ENCODE results near the gene ACIN1. TPM values are rescaled to one million over a fixed set of nuclear protein-coding genes. Genes with fewer than 3 reads are reported as not detected.

ACIN1 gene
- total and polyA plus RNA-seq, 4 experiments from 2014 or later = 1.2 to 327 (median 169) TPM

DNA sequence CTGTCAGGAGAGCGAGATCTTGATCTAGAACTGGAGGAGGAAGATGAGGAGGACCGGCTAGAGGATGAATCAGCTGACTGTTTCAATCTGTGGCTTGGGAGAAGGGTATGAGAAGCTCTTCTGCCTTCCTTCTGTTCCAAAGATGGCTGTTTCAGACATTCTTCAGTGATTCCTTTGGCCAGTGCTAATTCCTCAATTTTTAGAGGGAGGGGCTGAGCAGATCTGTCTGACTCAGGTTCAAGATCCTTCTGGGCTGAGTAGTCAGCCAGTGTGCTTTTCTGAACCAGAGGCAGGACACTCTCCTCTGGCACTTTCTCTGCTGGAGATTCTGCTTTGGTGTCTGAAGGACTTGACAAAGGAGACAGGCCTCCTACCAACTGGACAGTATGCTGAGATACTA is 15.2 kb downstream of the ACIN1 start:
- Histone ChIP-seq H3K36me3 (ENCODE audit: insufficient read depth, low read length) (peaks cover 82% of the 10 kb centered on the region), H3K4me1 (ENCODE audit: insufficient read depth, low read length) (no peaks in the 10 kb centered on the region), H3K27me3 (ENCODE audit: insufficient read depth, low read length) (no peaks in the 10 kb centered on the region), H3K27ac (ENCODE audit: low read depth, low read length) (no peak overlapping the region), H3K4me3 (ENCODE audit: low read length in 2 of 2) (no peak overlapping the region), H3K9me3 (ENCODE audit: control insufficient read depth in 1 of 2, low read length in 2 of 2) (no peaks in the 10 kb centered on the region)
- intact Hi-C loops (cut with micrococcal nuclease) = no loop called here
- no peak for DNase-seq
- Mint-ChIP-seq H3K27me3 (no peaks in the 10 kb centered on the region), H3K4me3 (no peak overlapping the region), H3K9me3 (no peaks in the 10 kb centered on the region), H3K36me3 (peaks cover 54 to 75% of the 10 kb centered on the region in 2 donors), H3K4me1 (peaks cover 0 to 9% (median 8%) of the 10 kb centered on the region in 4 donors), H3K27ac (no peak overlapping the region)
- ChIA-PET CTCF (ENCODE audit: partially characterized antibody) (interaction anchor here (1.3 to 5.6 kb wide), 5 partner anchors 11 to 92 kb away, joined by 3 to 47 read pairs (median 6); partner anchors contain the start of genes ACIN1 and C14orf119), POLR2A (ENCODE audit: partially characterized antibody) (interaction anchor here (0.5 to 0.9 kb wide), 3 partner anchors 8 to 20 kb away, joined by 3 to 4 read pairs (median 3); partner anchors contain the start of gene ACIN1)

- Mint-ChIP-seq H3K27ac (peak overlapping the region in 1 of 7 donors; percentile 9), H3K36me3 (peaks cover 51 to 80% of the 10 kb centered on the region in 2 donors), H3K4me1 (peaks cover 0 to 9% (median 8%) of the 10 kb centered on the region in 4 donors), H3K4me3 (no peak overlapping the region), H3K9me3 (no peaks in the 10 kb centered on the region), H3K27me3 (no peaks in the 10 kb centered on the region)
- intact Hi-C loops (cut with micrococcal nuclease) = no loop called here
- no peaks in the 10 kb centered on the region for H3K9me3 ChIP-seq (ENCODE audit: control insufficient read depth in 1 of 2, low read length in 2 of 2)
- ChIA-PET POLR2A (ENCODE audit: partially characterized antibody) (no interaction called here), CTCF (ENCODE audit: partially characterized antibody) (interaction anchor here (1.1 to 5.6 kb wide), 7 partner anchors 10 to 92 kb away, joined by 3 to 47 read pairs (median 9); partner anchors contain the start of genes ACIN1, C14orf119 and CDH24)
- H3K27me3 ChIP-seq (ENCODE audit: insufficient read depth, low read length) = no peaks in the 10 kb centered on the region
- peaks cover 83% of the 10 kb centered on the region for H3K36me3 ChIP-seq (ENCODE audit: insufficient read depth, low read length)
- no peak overlapping the region for H3K27ac ChIP-seq (ENCODE audit: low read depth, low read length)
- no peak for DNase-seq
- H3K4me1 ChIP-seq (ENCODE audit: insufficient read depth, low read length) = no peaks in the 10 kb centered on the region
- no peak overlapping the region for H3K4me3 ChIP-seq (ENCODE audit: low read length in 2 of 2)
These were observed 16.2 kb downstream of the ACIN1 start for GRCh38 chr14:23078692-23079116.

DNA sequence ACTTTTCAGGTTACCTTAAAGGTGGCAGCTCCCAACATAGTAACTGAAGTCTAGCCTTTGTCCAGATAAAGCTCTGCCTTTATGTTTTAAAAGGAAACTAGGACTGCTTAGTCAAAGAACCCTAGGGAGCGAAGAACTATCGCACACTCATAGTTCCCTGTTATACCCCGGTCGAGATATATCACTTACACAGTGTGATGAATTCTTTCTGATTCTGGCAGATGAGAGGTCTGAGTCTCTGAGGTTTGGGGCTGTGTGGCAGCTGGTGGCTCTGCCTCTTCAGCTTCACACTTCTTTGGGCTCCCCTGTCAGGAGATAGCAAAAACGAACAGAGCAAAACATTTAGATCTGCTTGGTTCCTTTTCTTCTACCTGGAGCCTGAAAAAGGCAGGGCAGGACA is 17.0 kb downstream of the ACIN1 start:
- Mint-ChIP-seq H3K4me1 (peaks cover 0 to 9% (median 8%) of the 10 kb centered on the region in 4 donors), H3K27me3 (no peaks in the 10 kb centered on the region), H3K4me3 (no peak overlapping the region), H3K36me3 (peaks cover 51 to 79% of the 10 kb centered on the region in 2 donors), H3K27ac (peak overlapping the region in 1 of 7 donors; percentile 59), H3K9me3 (no peaks in the 10 kb centered on the region)
- H3K4me1 ChIP-seq (ENCODE audit: insufficient read depth, low read length) = no peaks in the 10 kb centered on the region
- peaks cover 83% of the 10 kb centered on the region for H3K36me3 ChIP-seq (ENCODE audit: insufficient read depth, low read length)
- CTCF ChIA-PET (ENCODE audit: partially characterized antibody) = interaction anchor here (1.0 to 5.6 kb wide), 21 partner anchors 8 to 358 kb away, joined by 3 to 47 read pairs (median 6); partner anchors contain the start of genes ACIN1, C14orf119, CDH24 and CEBPE
- POLR2A ChIA-PET (ENCODE audit: partially characterized antibody) = interaction anchor here (0.9 to 2.4 kb wide), 4 partner anchors 9 to 43 kb away, joined by 3 to 16 read pairs (median 4); partner anchors contain the start of genes ACIN1 and C14orf119
- no peak overlapping the region for H3K27ac ChIP-seq (ENCODE audit: low read depth, low read length)
- DNase-seq = no peak
- H3K27me3 ChIP-seq (ENCODE audit: insufficient read depth, low read length) = no peaks in the 10 kb centered on the region
- H3K4me3 ChIP-seq (ENCODE audit: low read length in 2 of 2) = no peak overlapping the region
- H3K9me3 ChIP-seq (ENCODE audit: control insufficient read depth in 1 of 2, low read length in 2 of 2) = no peaks in the 10 kb centered on the region
- intact Hi-C loops (cut with micrococcal nuclease) = loop anchor here (1.0 to 2.0 kb wide), 3 partner anchors 9 to 109 kb away; no protein-coding TSS in a partner anchor

DNA sequence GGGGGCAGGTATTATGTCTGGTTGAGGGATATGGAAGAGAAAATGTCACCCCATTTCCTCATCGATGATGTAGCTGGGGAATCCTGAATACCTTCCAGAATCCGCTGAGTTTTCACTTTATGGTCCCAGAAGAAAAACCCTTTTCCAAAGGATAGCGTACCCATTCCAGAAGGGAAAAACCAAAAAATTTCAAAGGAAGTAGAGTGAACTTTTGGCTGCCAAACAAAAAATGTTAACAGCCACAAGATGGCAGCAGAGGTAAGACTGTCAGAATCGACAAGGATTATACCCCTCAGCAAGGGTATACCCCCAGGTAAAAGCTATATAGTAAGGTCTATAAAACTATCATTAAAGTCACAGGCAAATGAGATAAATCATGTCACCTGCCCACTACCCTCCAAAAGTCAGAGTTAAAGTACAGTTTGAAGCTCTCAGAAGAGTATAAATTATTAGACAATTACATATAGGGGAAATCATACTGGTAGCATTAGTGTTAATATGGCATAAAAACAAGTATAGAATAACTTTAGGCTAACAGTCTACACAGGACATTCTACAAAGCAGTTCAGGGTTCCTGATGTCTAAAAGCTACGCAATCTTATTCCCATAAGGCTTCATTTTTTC is 18.0 kb downstream of the ACIN1 start:
- intact Hi-C loops (cut with micrococcal nuclease) = loop anchor here (1.0 to 2.0 kb wide), 3 partner anchors 8 to 110 kb away; no protein-coding TSS in a partner anchor

DNA sequence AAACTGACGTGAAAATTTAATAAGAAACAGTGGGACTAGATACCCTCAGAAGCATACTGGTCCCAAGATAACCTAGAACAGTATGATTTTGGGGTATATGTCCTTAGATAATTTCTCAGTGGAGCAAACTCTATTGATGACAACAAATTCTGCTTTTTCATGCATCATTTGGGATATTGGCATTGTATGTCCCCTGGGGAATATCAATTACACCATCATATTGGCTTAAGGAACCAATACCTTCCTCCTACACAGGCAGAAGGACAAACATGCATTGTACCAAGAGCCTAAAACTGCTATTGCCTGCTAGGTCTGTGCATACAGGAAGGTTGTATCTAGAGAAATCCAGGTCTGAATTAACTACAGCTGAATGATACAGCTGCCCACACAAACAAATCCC is 20.0 kb downstream of the ACIN1 start:
- Histone ChIP-seq H3K4me1 (ENCODE audit: insufficient read depth, low read length) (peaks cover 22% of the 10 kb centered on the region), H3K27ac (ENCODE audit: low read depth, low read length) (no peak overlapping the region), H3K36me3 (ENCODE audit: insufficient read depth, low read length) (peaks cover 69% of the 10 kb centered on the region), H3K4me3 (ENCODE audit: low read length in 2 of 2) (no peak overlapping the region), H3K9me3 (ENCODE audit: control insufficient read depth in 1 of 2, low read length in 2 of 2) (no peaks in the 10 kb centered on the region), H3K27me3 (ENCODE audit: insufficient read depth, low read length) (no peaks in the 10 kb centered on the region)
- DNase-seq = no peak
- H3K4me1 Mint-ChIP-seq = peaks cover 17 to 25% (median 24%) of the 10 kb centered on the region in 4 donors
- peaks cover 39 to 78% of the 10 kb centered on the region in 2 donors for H3K36me3 Mint-ChIP-seq
- POLR2A ChIA-PET (ENCODE audit: partially characterized antibody) = no interaction called here
- CTCF ChIA-PET (ENCODE audit: partially characterized antibody) = interaction anchor here (0.7 to 1.9 kb wide), 4 partner anchors 17 to 113 kb away, joined by 3 to 7 read pairs (median 3); partner anchors contain the start of genes ACIN1 and C14orf119
- H3K27me3 Mint-ChIP-seq = no peaks in the 10 kb centered on the region
- no peak overlapping the region for H3K4me3 Mint-ChIP-seq
- intact Hi-C loops (cut with micrococcal nuclease) = no loop called here
- H3K9me3 Mint-ChIP-seq = no peaks in the 10 kb centered on the region
- H3K27ac Mint-ChIP-seq = peak overlapping the region in 1 of 7 donors; percentile 23

More for the DNA sequence above, 18.0 kb downstream of the ACIN1 start:
- peak in 4 of 5 donors; percentile 25 to 42 (median 38) for DNase-seq
- H3K36me3 Mint-ChIP-seq = peaks cover 55 to 87% of the 10 kb centered on the region in 2 donors
- no peaks in the 10 kb centered on the region for H3K27me3 Mint-ChIP-seq
- ChIA-PET CTCF (ENCODE audit: partially characterized antibody) (interaction anchor here (0.6 to 5.6 kb wide), 34 partner anchors 8 to 359 kb away, joined by 3 to 47 read pairs (median 4); partner anchors contain the start of genes ACIN1, AJUBA, C14orf119 and CDH24), POLR2A (ENCODE audit: partially characterized antibody) (interaction anchor here (1.1 to 2.4 kb wide), 6 partner anchors 8 to 277 kb away, joined by 3 to 16 read pairs (median 4); partner anchors contain the start of genes ACIN1 and C14orf119)
- H3K4me1 Mint-ChIP-seq = peaks cover 6 to 15% (median 10%) of the 10 kb centered on the region in 4 donors
- Histone ChIP-seq H3K27ac (ENCODE audit: low read depth, low read length) (no peak overlapping the region), H3K36me3 (ENCODE audit: insufficient read depth, low read length) (peaks cover 87% of the 10 kb centered on the region), H3K4me1 (ENCODE audit: insufficient read depth, low read length) (peaks cover 5% of the 10 kb centered on the region), H3K27me3 (ENCODE audit: insufficient read depth, low read length) (no peaks in the 10 kb centered on the region), H3K4me3 (ENCODE audit: low read length in 2 of 2) (no peak overlapping the region), H3K9me3 (ENCODE audit: control insufficient read depth in 1 of 2, low read length in 2 of 2) (no peaks in the 10 kb centered on the region)
- no peaks in the 10 kb centered on the region for H3K9me3 Mint-ChIP-seq
- H3K27ac Mint-ChIP-seq = peak overlapping the region in 3 of 7 donors; percentile 16 to 70 (median 57)
- H3K4me3 Mint-ChIP-seq = no peak overlapping the region

DNA sequence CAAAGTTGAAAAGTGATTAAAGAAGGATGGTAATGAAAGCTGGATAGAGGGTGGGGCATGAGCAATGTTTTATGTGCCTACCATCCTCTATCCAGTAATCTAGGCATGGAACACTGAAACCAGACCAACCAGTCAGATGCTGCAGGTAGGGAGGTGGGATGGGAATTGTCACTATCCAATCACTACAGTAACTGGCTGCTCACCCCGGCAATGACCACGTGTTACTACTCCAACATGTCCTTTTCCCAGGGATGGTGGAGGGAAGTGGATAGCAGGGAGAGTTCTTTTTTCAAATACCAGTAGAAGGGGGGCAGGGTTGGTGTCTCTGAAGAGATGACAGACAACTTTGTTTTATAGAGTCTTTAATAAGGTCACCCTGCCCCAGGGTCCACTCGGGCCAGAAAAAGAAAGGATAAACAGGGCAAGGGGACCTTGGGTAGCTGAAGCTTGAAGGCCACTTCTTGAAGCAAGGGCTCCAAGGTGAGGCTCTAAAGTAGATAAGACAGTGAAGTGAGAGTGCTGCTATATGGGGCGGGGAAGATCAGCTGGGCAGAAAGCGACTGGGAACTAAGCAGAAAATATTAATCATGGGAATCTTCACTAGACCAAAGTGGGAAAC is 22.9 kb downstream of the ACIN1 start:
- Mint-ChIP-seq H3K36me3 (peaks cover 21 to 69% of the 10 kb centered on the region in 2 donors), H3K4me1 (peaks cover 21 to 36% (median 30%) of the 10 kb centered on the region in 4 donors), H3K9me3 (no peaks in the 10 kb centered on the region), H3K4me3 (peak overlapping the region; percentile 93 to 99 (median 94)), H3K27me3 (no peaks in the 10 kb centered on the region), H3K27ac (peak overlapping the region; percentile 89 to 98 (median 95))
- POLR2A ChIA-PET (ENCODE audit: partially characterized antibody) = interaction anchor here (0.6 to 2.5 kb wide), 11 partner anchors 8 to 142 kb away, joined by 3 to 29 read pairs (median 3); partner anchors contain the start of genes ACIN1, C14orf119, CEBPE and PRMT5
- no peaks in the 10 kb centered on the region for H3K27me3 ChIP-seq (ENCODE audit: insufficient read depth, low read length)
- H3K4me3 ChIP-seq (ENCODE audit: low read length in 2 of 2) = no peak overlapping the region
- peaks cover 56% of the 10 kb centered on the region for H3K36me3 ChIP-seq (ENCODE audit: insufficient read depth, low read length)
- CTCF ChIA-PET (ENCODE audit: partially characterized antibody) = interaction anchor here (1.1 to 3.7 kb wide), 16 partner anchors 9 to 308 kb away, joined by 3 to 40 read pairs (median 6); partner anchors contain the start of genes ACIN1, AJUBA, C14orf119 and CDH24
- DNase-seq = no peak
- no peaks in the 10 kb centered on the region for H3K9me3 ChIP-seq (ENCODE audit: control insufficient read depth in 1 of 2, low read length in 2 of 2)
- H3K27ac ChIP-seq (ENCODE audit: low read depth, low read length) = peak overlapping the region; percentile 69
- intact Hi-C loops (cut with micrococcal nuclease) = no loop called here
- peaks cover 28% of the 10 kb centered on the region for H3K4me1 ChIP-seq (ENCODE audit: insufficient read depth, low read length)

Measured in CD4-positive, alpha-beta memory T cell (primary cell).